A673 (cell line): Measurements from ENCODE around the gene DGAT2. TPM values are rescaled to one million over a fixed set of nuclear protein-coding genes. Genes with fewer than 3 reads are reported as not detected.

Experiments
- BruUV-seq: library from RNA; stranded (reverse); fragments of 400-500 nt; replicated peaks from 2 replicates; lab custom pipeline; 2021; lab: Mats Ljungman, UMichigan
- CTCF ChIA-PET: fragments of 300-600 bp; sonication (Branson Sonifier 250); formaldehyde crosslinking; loops from one replicate; lab custom pipeline; 2022; ENCODE audit warnings: antibody characterized with exemption; lab: Charles Lee
- POLR2A ChIA-PET: fragments of 300-600 bp; sonication (Branson Sonifier 250); formaldehyde crosslinking; loops from one replicate; lab custom pipeline; 2022; ENCODE audit warnings: antibody characterized with exemption; ENCODE audit not compliant: low non-redundant PET; lab: Charles Lee
- DNase-seq: peaks from one replicate; pipeline ENCODE4 v3.0.0-alpha.2; 2015; ENCODE audit warnings: low spot score
- H3K27ac ChIP-seq: fragments of 200-600 bp; sonication (generic); 2 replicates; pipeline ENCODE4 v1.5.1; 2016; ENCODE audit warnings: mixed run types, low read depth, mild to moderate bottlenecking, mixed read lengths, antibody characterized with exemption, low read length; ENCODE audit not compliant: poor library complexity, severe bottlenecking
- H3K27me3 ChIP-seq: fragments of 200-600 bp; sonication (generic); replicated peaks from 2 replicates; pipeline ENCODE4 v1.6.1; 2017; ENCODE audit warnings: mixed run types, low read depth, mild to moderate bottlenecking, mixed read lengths, antibody characterized with exemption, low read length; ENCODE audit not compliant: insufficient read depth, poor library complexity
- H3K36me3 ChIP-seq: fragments of 200-600 bp; sonication (generic); 2 replicates; pipeline ENCODE4 v1.6.1; 2016; ENCODE audit warnings: mixed run types, mild to moderate bottlenecking, mixed read lengths, antibody characterized with exemption, low read length; ENCODE audit not compliant: insufficient read depth, poor library complexity, severe bottlenecking
- H3K4me1 ChIP-seq: fragments of 200-600 bp; sonication (generic); 2 replicates; pipeline ENCODE4 v1.6.1; 2017; ENCODE audit warnings: mixed run types, mild to moderate bottlenecking, mixed read lengths, antibody characterized with exemption, low read length; ENCODE audit not compliant: insufficient read depth, poor library complexity, severe bottlenecking
- H3K4me3 ChIP-seq: fragments of 200-600 bp; sonication (generic); 2 replicates; pipeline ENCODE4 v1.5.1; 2016; ENCODE audit warnings: low read depth, mixed run types, mild to moderate bottlenecking, mixed read lengths, low read length; ENCODE audit not compliant: poor library complexity, severe bottlenecking
- H3K9me3 ChIP-seq: fragments of 200-600 bp; sonication (generic); 2 replicates; pipeline ENCODE4 v1.6.1; 2016; ENCODE audit warnings: mixed run types, low read depth, mild to moderate bottlenecking, mixed read lengths, antibody characterized with exemption, low read length; ENCODE audit not compliant: poor library complexity, severe bottlenecking
- CTCF ChIP-seq: fragments of 300-800, 200-600 bp; sonication (generic); conservative IDR thresholded peaks from 2 replicates; pipeline ENCODE4 v1.5.1; 2017; ENCODE audit warnings: low read depth, mild to moderate bottlenecking, antibody characterized with exemption, low read length, moderate library complexity, mixed read lengths
- EZH2 ChIP-seq: fragments of 200-600 bp; sonication (generic); IDR thresholded peaks from 2 replicates; pipeline ENCODE4 v1.6.1; 2017; ENCODE audit warnings: borderline replicate concordance, low read depth, mild to moderate bottlenecking, mixed read lengths, antibody characterized with exemption, low read length; ENCODE audit not compliant: poor library complexity, severe bottlenecking
- intact Hi-C: fragments of 100-400 bp; cut with micrococcal nuclease; formaldehyde crosslinking; loops from one replicate; pipeline ENCODE4 v1.10.0; 2022; ENCODE audit not compliant: unreplicated experiment
- total RNA-seq: library from RNA; stranded (reverse); gene quantifications from 2 replicates; pipeline ENCODE4 v1.2.3, GENCODE V29; 2021

DGAT2 gene
- total RNA-seq, 1 experiment from 2014 or later = 3.7 TPM

DNA sequence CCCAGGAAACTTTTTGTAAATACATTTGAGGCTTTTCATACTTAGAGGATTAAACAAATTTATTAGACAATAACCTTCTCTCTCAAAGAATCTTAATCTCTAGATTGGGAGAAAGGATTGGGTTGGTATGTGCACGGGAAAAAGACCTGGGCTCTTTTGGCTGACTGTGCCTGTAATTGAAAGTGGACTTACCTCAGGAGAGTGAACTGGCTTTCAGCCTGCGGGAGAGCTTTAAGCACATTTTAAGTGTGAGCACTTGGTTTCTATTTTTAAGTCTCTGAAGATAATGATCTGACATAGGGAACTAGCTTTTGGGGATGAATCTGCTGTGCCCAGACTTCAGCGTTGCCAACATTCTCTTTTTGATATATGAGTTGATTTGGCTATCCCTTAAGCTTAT, 82.2 kb downstream of the DGAT2 start:
- DNase-seq = peak; percentile 17
- no peaks in the 10 kb centered on the region for H3K27me3 ChIP-seq
- intact Hi-C loops = loop anchor here (5.0 kb wide), 1 partner anchor 33 kb away; the partner anchor contains the start of gene UVRAG
- no TSS peak for BruUV-seq
- peak overlapping the region; percentile 13 for H3K27ac ChIP-seq
- H3K36me3 ChIP-seq = no peaks in the 10 kb centered on the region
- CTCF ChIA-PET = no interaction called here
- peaks cover 19% of the 10 kb centered on the region for H3K4me1 ChIP-seq
- TF ChIP-seq EZH2 = no peak
- no peak for TF ChIP-seq CTCF
- POLR2A ChIA-PET = no interaction called here
- H3K4me3 ChIP-seq = no peak overlapping the region
- H3K9me3 ChIP-seq = no peaks in the 10 kb centered on the region

Other genes starting within 250 kb of the DGAT2 start
- gene GDPD5, start 242.8 kb upstream of the DGAT2 start, total RNA-seq = 1.4 and 3.5 TPM in 2 replicates
- gene SERPINH1, start 206.5 kb upstream of the DGAT2 start, total RNA-seq = 264 and 268 TPM in 2 replicates
- 0.24 TPM in 1 of 2 replicates, not detected in the other for gene MAP6, start 99.7 kb upstream of the DGAT2 start, total RNA-seq
- gene MOGAT2, start 50.9 kb upstream of the DGAT2 start, total RNA-seq = not detected in 2 replicates
- 19.6 and 21.1 TPM in 2 replicates for gene UVRAG, start 46.4 kb downstream of the DGAT2 start, total RNA-seq